ENCODE measurements around the gene SLC25A24.
"Not testable (repeated sequence)": the region's sequence is repeated elsewhere in the genome, so short reads cannot be mapped to it uniquely, and the experiment has no call there.

Gene SLC25A24

GRCh38 chr1:108199781-108200686 is at the start of gene SLC25A24:
Gene SLC25A24, minus strand, starts transcription at chr1:108200343. Its CDS starts 205 bp downstream, at chr1:108200138.
- DNase-seq (ENCODE audit: low read depth in 1 of 2, low spot score in 1 of 2) = peak; percentile 44 to 56

- not testable (repeated sequence) for DNase-seq (ENCODE audit: low read depth in 1 of 2, low spot score in 1 of 2)
Measured at GRCh38 chr1:108243976-108244375, 43.8 kb upstream of the SLC25A24 start, which contains the start of gene NBPF4. Gene NBPF4, minus strand, starts transcription at chr1:108244076. Its CDS starts 315 bp downstream, at chr1:108243761.

GRCh38 chr1:108239426-108239825 is 39.3 kb upstream of the SLC25A24 start:
- DNase-seq (ENCODE audit: low read depth in 1 of 2, low spot score in 1 of 2) = not testable (repeated sequence)

- not testable (repeated sequence) for DNase-seq (ENCODE audit: low read depth in 1 of 2, low spot score in 1 of 2)
Measured at GRCh38 chr1:108235308-108235707, 35.2 kb upstream of the SLC25A24 start.

GRCh38 chr1:108232183-108232582 is 32.0 kb upstream of the SLC25A24 start:
- not testable (repeated sequence) for DNase-seq (ENCODE audit: low read depth in 1 of 2, low spot score in 1 of 2)

GRCh38 chr1:108229976-108230375 is 29.8 kb upstream of the SLC25A24 start:
- not testable (repeated sequence) for DNase-seq (ENCODE audit: low read depth in 1 of 2, low spot score in 1 of 2)

GRCh38 chr1:108227772-108228171 is 27.6 kb upstream of the SLC25A24 start:
- DNase-seq (ENCODE audit: low read depth in 1 of 2, low spot score in 1 of 2) = not testable (repeated sequence)

- not testable (repeated sequence) for DNase-seq (ENCODE audit: low read depth in 1 of 2, low spot score in 1 of 2)
Measured at GRCh38 chr1:108226855-108227254, 26.7 kb upstream of the SLC25A24 start.

GRCh38 chr1:108223226-108223625 is 23.1 kb upstream of the SLC25A24 start:
- DNase-seq (ENCODE audit: low read depth in 1 of 2, low spot score in 1 of 2) = not testable (repeated sequence)

GRCh38 chr1:108217515-108218174 is 17.5 kb upstream of the SLC25A24 start:
- not testable (repeated sequence) for DNase-seq (ENCODE audit: low read depth in 1 of 2, low spot score in 1 of 2)

GRCh38 chr1:108217007-108217406 is 16.9 kb upstream of the SLC25A24 start:
- DNase-seq (ENCODE audit: low read depth in 1 of 2, low spot score in 1 of 2) = not testable (repeated sequence)

GRCh38 chr1:108216028-108216890 is 16.1 kb upstream of the SLC25A24 start:
- DNase-seq (ENCODE audit: low read depth in 1 of 2, low spot score in 1 of 2) = not testable (repeated sequence)

- not testable (repeated sequence) for DNase-seq (ENCODE audit: low read depth in 1 of 2, low spot score in 1 of 2)
Measured at GRCh38 chr1:108214641-108215465, 14.7 kb upstream of the SLC25A24 start.

- no peak for DNase-seq (ENCODE audit: low read depth in 1 of 2, low spot score in 1 of 2)
Measured at GRCh38 chr1:108211014-108211413, 10.9 kb upstream of the SLC25A24 start.

- no peak for DNase-seq (ENCODE audit: low read depth in 1 of 2, low spot score in 1 of 2)
Measured at GRCh38 chr1:108209456-108210108, 9.4 kb upstream of the SLC25A24 start.

- DNase-seq (ENCODE audit: low read depth in 1 of 2, low spot score in 1 of 2) = no peak
Measured at GRCh38 chr1:108208724-108209446, 8.7 kb upstream of the SLC25A24 start.

- not testable (repeated sequence) for DNase-seq (ENCODE audit: low read depth in 1 of 2, low spot score in 1 of 2)
Measured at GRCh38 chr1:108203582-108203981, 3.4 kb upstream of the SLC25A24 start.

GRCh38 chr1:108201687-108202086 is 1.5 kb upstream of the SLC25A24 start:
- DNase-seq (ENCODE audit: low read depth in 1 of 2, low spot score in 1 of 2) = no peak

GRCh38 chr1:108200687-108201051 is 526 bp upstream of the SLC25A24 start:
- DNase-seq (ENCODE audit: low read depth in 1 of 2, low spot score in 1 of 2) = peak in 1 of 2 donors; percentile 15
